Neural cell (in vitro differentiated cells): ENCODE results near the gene RAP2A. TPM values are rescaled to one million over a fixed set of nuclear protein-coding genes. Genes with fewer than 3 reads are reported as not detected.

ENCODE experiments used
- H2AFZ ChIP-seq: fragments of 200-600, 300-800 bp; sonication (generic), shearing (Covaris generic); 2 replicates; pipeline ENCODE4 v1.6.0; 2014; ENCODE audit warnings: low read depth, mild to moderate bottlenecking, antibody characterized with exemption, low read length, moderate library complexity
- H3F3A ChIP-seq: fragments of 200-600 bp; shearing (Covaris generic); 2 replicates; pipeline ENCODE4 v1.6.1; 2016; ENCODE audit warnings: mild to moderate bottlenecking, moderate library complexity, mixed read lengths, antibody characterized with exemption, low read length; ENCODE audit not compliant: insufficient read depth, poor library complexity, severe bottlenecking
- H3K27ac ChIP-seq: fragments of 200-600, 300-800 bp; sonication (generic), shearing (Covaris generic); 2 replicates; pipeline ENCODE4 v1.5.1; 2014; ENCODE audit warnings: mild to moderate bottlenecking, low read length, moderate library complexity
- H3K27me3 ChIP-seq: fragments of 300-800, 200-600 bp; sonication (generic), shearing (Covaris generic); 2 replicates; pipeline ENCODE4 v1.6.0; 2014; ENCODE audit warnings: mild to moderate bottlenecking, low read depth, low read length, moderate library complexity; ENCODE audit not compliant: insufficient read depth
- H3K36me3 ChIP-seq: fragments of 300-800, 200-600 bp; sonication (generic), shearing (Covaris generic); 2 replicates; pipeline ENCODE4 v1.5.1; 2014; ENCODE audit warnings: mild to moderate bottlenecking, antibody characterized with exemption, low read length, moderate library complexity; ENCODE audit not compliant: insufficient read depth
- H3K4me2 ChIP-seq: fragments of 300-800, 200-600 bp; sonication (generic), shearing (Covaris generic); 2 replicates; pipeline ENCODE4 v1.6.0; 2014; ENCODE audit warnings: mild to moderate bottlenecking, low read length
- H3K4me3 ChIP-seq: fragments of 300-800, 200-600 bp; sonication (generic), shearing (Covaris generic); 2 replicates; pipeline ENCODE4 v1.5.1; 2014; ENCODE audit warnings: mild to moderate bottlenecking, low read length, moderate library complexity
- H3K79me2 ChIP-seq: fragments of 200-600 bp; shearing (Covaris generic); replicated peaks from 2 replicates; pipeline ENCODE4 v1.6.0; 2014; ENCODE audit warnings: mild to moderate bottlenecking, low read length, moderate library complexity; ENCODE audit not compliant: insufficient read depth
- H3K9ac ChIP-seq: fragments of 300-800, 200-600 bp; sonication (generic), shearing (Covaris generic); 2 replicates; pipeline ENCODE4 v1.6.1; 2016; ENCODE audit warnings: mild to moderate bottlenecking, low read length, mixed read lengths
- H3K9me2 ChIP-seq: fragments of 200-600 bp; shearing (Covaris generic); 2 replicates; pipeline ENCODE4 v1.6.1; 2016; ENCODE audit warnings: mild to moderate bottlenecking, low read length, mixed read lengths; ENCODE audit not compliant: insufficient read depth
- H3K9me3 ChIP-seq: fragments of 200-600, 300-800 bp; sonication (generic), shearing (Covaris generic); 2 replicates; pipeline ENCODE4 v1.6.1; 2016; ENCODE audit warnings: mild to moderate bottlenecking, mixed run types, low read length, moderate library complexity, mixed read lengths
- H4K20me1 ChIP-seq: fragments of 200-600 bp; shearing (Covaris generic); 2 replicates; pipeline ENCODE4 v1.6.1; 2016; ENCODE audit warnings: mild to moderate bottlenecking, mixed run types; ENCODE audit not compliant: insufficient read depth
- EP300 ChIP-seq: fragments of 450-650 bp; conservative IDR thresholded peaks from 2 replicates; pipeline ENCODE4 v1.6.1; 2014; ENCODE audit warnings: antibody characterized with exemption, mild to moderate bottlenecking, moderate library complexity; ENCODE audit not compliant: poor library complexity, severe bottlenecking
- EZH2 ChIP-seq: fragments of 200-600, 300-800 bp; shearing (Covaris generic), sonication (generic); IDR thresholded peaks from 2 replicates; pipeline ENCODE4 v1.6.1; 2014; ENCODE audit warnings: antibody characterized with exemption, low read length, borderline replicate concordance, mild to moderate bottlenecking; ENCODE audit not compliant: insufficient read depth, poor library complexity, severe bottlenecking
- MXI1 ChIP-seq: fragments of 450-650 bp; conservative IDR thresholded peaks from 2 replicates; pipeline ENCODE4 v1.6.1; 2014; ENCODE audit warnings: antibody characterized with exemption, mild to moderate bottlenecking; ENCODE audit not compliant: poor library complexity, severe bottlenecking
- POLR2AphosphoS5 ChIP-seq: IDR thresholded peaks from 2 replicates; pipeline ENCODE4 v1.6.1; 2012
- RAD21 ChIP-seq: fragments of 450-650 bp; conservative IDR thresholded peaks from 2 replicates; pipeline ENCODE4 v1.6.1; 2014; ENCODE audit warnings: antibody characterized with exemption, mild to moderate bottlenecking, moderate library complexity
- SMC3 ChIP-seq: fragments of 450-650 bp; conservative IDR thresholded peaks from 2 replicates; pipeline ENCODE4 v1.6.1; 2014; ENCODE audit warnings: antibody characterized with exemption, mild to moderate bottlenecking, moderate library complexity; ENCODE audit not compliant: poor library complexity
- TAF1 ChIP-seq: IDR thresholded peaks from 2 replicates; pipeline ENCODE4 v1.6.1; 2012; ENCODE audit warnings: low read depth
- polyA plus RNA-seq: library from polyadenylated mRNA; depleted of rRNA; stranded (reverse); fragments of >200 nt; gene quantifications from 2 replicates; pipeline ENCODE4 v1.2.3, GENCODE V29; 2014
- TF ChIP-seq, protein P1 (sequence below): IDR thresholded peaks from 2 replicates; pipeline ENCODE4 v1.6.1; 2012; ENCODE audit warnings: borderline replicate concordance
- TF ChIP-seq, protein P2 (sequence below): fragments of 450-650 bp; IDR thresholded peaks from 2 replicates; pipeline ENCODE4 v1.5.1; 2014; ENCODE audit warnings: antibody characterized with exemption, mild to moderate bottlenecking, moderate library complexity; ENCODE audit not compliant: poor library complexity, severe bottlenecking

RAP2A gene
- polyA plus RNA-seq, 1 donor from 2014 or later: 55.3 TPM

DNA sequence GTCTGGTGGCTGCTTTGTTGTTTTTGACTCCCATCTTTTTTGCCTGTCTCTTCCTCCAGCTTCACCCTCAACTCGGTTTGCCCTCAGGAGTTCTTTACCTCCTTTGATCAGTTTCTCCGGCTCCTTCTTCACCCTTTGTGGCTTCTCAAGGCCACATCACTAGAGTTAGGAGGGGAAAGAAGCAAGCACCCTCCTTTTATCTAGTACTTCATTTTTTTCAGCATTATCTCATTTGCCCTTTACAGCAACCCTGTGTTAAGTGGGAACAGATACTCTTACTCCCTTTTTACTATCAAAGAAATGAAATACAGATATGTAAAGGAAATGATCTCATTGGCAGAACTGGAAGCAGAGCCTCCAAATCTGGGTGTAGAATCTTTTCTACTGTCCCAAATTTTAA, 26.9 kb downstream of the RAP2A start:
- no peak overlapping the region for H3K9ac ChIP-seq
- peaks cover 6% of the 10 kb centered on the region for H3K79me2 ChIP-seq
- H3K27ac ChIP-seq: no peak overlapping the region
- H3K27me3 ChIP-seq: no peaks in the 10 kb centered on the region
- no peak overlapping the region for H2AFZ ChIP-seq
- H4K20me1 ChIP-seq: no peaks in the 10 kb centered on the region
- TF ChIP-seq EP300 (no peak), SMC3 (no peak), MXI1 (no peak), EZH2 (no peak), POLR2AphosphoS5 (no peak), TAF1 (no peak), RAD21 (no peak)
- TF ChIP-seq, protein P1, sequence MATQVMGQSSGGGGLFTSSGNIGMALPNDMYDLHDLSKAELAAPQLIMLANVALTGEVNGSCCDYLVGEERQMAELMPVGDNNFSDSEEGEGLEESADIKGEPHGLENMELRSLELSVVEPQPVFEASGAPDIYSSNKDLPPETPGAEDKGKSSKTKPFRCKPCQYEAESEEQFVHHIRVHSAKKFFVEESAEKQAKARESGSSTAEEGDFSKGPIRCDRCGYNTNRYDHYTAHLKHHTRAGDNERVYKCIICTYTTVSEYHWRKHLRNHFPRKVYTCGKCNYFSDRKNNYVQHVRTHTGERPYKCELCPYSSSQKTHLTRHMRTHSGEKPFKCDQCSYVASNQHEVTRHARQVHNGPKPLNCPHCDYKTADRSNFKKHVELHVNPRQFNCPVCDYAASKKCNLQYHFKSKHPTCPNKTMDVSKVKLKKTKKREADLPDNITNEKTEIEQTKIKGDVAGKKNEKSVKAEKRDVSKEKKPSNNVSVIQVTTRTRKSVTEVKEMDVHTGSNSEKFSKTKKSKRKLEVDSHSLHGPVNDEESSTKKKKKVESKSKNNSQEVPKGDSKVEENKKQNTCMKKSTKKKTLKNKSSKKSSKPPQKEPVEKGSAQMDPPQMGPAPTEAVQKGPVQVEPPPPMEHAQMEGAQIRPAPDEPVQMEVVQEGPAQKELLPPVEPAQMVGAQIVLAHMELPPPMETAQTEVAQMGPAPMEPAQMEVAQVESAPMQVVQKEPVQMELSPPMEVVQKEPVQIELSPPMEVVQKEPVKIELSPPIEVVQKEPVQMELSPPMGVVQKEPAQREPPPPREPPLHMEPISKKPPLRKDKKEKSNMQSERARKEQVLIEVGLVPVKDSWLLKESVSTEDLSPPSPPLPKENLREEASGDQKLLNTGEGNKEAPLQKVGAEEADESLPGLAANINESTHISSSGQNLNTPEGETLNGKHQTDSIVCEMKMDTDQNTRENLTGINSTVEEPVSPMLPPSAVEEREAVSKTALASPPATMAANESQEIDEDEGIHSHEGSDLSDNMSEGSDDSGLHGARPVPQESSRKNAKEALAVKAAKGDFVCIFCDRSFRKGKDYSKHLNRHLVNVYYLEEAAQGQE: no peak
- TF ChIP-seq, protein P2, sequence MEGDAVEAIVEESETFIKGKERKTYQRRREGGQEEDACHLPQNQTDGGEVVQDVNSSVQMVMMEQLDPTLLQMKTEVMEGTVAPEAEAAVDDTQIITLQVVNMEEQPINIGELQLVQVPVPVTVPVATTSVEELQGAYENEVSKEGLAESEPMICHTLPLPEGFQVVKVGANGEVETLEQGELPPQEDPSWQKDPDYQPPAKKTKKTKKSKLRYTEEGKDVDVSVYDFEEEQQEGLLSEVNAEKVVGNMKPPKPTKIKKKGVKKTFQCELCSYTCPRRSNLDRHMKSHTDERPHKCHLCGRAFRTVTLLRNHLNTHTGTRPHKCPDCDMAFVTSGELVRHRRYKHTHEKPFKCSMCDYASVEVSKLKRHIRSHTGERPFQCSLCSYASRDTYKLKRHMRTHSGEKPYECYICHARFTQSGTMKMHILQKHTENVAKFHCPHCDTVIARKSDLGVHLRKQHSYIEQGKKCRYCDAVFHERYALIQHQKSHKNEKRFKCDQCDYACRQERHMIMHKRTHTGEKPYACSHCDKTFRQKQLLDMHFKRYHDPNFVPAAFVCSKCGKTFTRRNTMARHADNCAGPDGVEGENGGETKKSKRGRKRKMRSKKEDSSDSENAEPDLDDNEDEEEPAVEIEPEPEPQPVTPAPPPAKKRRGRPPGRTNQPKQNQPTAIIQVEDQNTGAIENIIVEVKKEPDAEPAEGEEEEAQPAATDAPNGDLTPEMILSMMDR: no peak
- H3K4me2 ChIP-seq: no peak overlapping the region
- H3K4me3 ChIP-seq: no peak overlapping the region
- H3K9me2 ChIP-seq: no peaks in the 10 kb centered on the region
- H3K36me3 ChIP-seq: no peaks in the 10 kb centered on the region
- no peaks in the 10 kb centered on the region for H3K9me3 ChIP-seq
- no peaks in the 10 kb centered on the region for H3F3A ChIP-seq

DNA sequence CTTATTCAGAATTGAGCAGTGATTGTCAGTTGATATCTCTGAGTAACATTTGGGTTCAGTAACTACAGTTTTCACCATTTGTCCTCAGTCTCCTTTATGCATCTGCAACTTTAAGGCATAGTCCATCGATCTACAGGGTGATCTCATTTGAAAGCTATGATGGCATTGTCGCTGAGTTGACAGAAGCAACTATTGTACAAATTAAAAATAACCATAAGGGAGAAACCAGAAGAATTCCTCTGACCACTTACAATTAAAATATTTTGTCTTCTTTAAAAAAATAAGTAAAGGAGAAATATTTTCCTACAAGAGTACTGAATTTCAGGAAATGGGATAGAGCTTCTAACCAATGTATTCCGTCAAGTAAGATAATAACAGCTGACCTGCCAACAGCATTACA, 30.6 kb downstream of the RAP2A start:
- TF ChIP-seq POLR2AphosphoS5: no peak
- no peak for TF ChIP-seq RAD21
- TF ChIP-seq MXI1: no peak
- TF ChIP-seq, protein P1: no peak
- no peak for TF ChIP-seq EP300
- no peak for TF ChIP-seq EZH2
- TF ChIP-seq SMC3: no peak
- TF ChIP-seq TAF1: no peak
- TF ChIP-seq, protein P2: no peak
- Histone ChIP-seq H3K4me3 (no peak overlapping the region), H3K27me3 (no peaks in the 10 kb centered on the region), H3K9ac (no peak overlapping the region), H4K20me1 (no peaks in the 10 kb centered on the region), H3F3A (no peaks in the 10 kb centered on the region), H3K4me2 (no peak overlapping the region), H3K36me3 (peaks cover 4% of the 10 kb centered on the region), H3K9me2 (no peaks in the 10 kb centered on the region), H2AFZ (no peak overlapping the region), H3K79me2 (peaks cover 4% of the 10 kb centered on the region), H3K9me3 (no peaks in the 10 kb centered on the region), H3K27ac (no peak overlapping the region)
